Lower leg skin (tissue), 4 donors: ENCODE measurements around the gene ARHGAP9. TPM values are rescaled to one million over a fixed set of nuclear protein-coding genes. Genes with fewer than 3 reads are reported as not detected.
"Not testable (repeated sequence)": the region's sequence is repeated elsewhere in the genome, so short reads cannot be mapped to it uniquely, and the experiment has no call there.

Experiments
- DNase-seq, 2 donors: peaks; one replicate each; pipeline ENCODE4 v3.0.0-alpha.2; 2019; ENCODE audit warnings: low spot score in 2 of 2
- H3K4me3 ChIP-seq: fragments of 200-600 bp; sonication (generic); 2 replicates; pipeline ENCODE4 v1.5.1; 2017; ENCODE audit warnings: mild to moderate bottlenecking, low read depth; ENCODE audit not compliant: poor library complexity, severe bottlenecking
- POLR2A ChIP-seq, 2 donors: fragments of 450-650 bp; IDR thresholded peaks; one replicate each; pipeline ENCODE4 v1.6.1; 2016 to 2017; ENCODE audit warnings: antibody characterized with exemption in 2 of 2, mild to moderate bottlenecking in 1 of 2, moderate library complexity in 1 of 2
- WGBS, 2 donors: methylation state at CpG; one replicate each; pipeline ENCODE4 v1.1.5; 2018; 5-methylcytosine and 5-hydroxymethylcytosine counted together
- intact Hi-C: fragments of 100-400 bp; cut with DNase I; formaldehyde crosslinking; loops from one replicate; pipeline ENCODE4 v1.15.0; 2023; ENCODE audit warnings: low total_unique reads
- total RNA-seq, 4 donors: library from RNA; depleted of rRNA; stranded (reverse); fragments of >200 nt; gene quantifications; one replicate each; pipeline ENCODE4 v1.1.0, GENCODE V29; 2016
- TF ChIP-seq, protein P1 (sequence below), 3 donors: fragments of 450-650 bp; IDR thresholded peaks; one replicate each; pipeline ENCODE4 v1.5.1; 2016; ENCODE audit warnings: antibody characterized with exemption in 3 of 3, mild to moderate bottlenecking in 3 of 3, moderate library complexity in 2 of 3

The ARHGAP9 gene
- total RNA-seq, 4 donors from 2014 or later = 2.3 to 6.6 (median 3.1) TPM

DNA sequence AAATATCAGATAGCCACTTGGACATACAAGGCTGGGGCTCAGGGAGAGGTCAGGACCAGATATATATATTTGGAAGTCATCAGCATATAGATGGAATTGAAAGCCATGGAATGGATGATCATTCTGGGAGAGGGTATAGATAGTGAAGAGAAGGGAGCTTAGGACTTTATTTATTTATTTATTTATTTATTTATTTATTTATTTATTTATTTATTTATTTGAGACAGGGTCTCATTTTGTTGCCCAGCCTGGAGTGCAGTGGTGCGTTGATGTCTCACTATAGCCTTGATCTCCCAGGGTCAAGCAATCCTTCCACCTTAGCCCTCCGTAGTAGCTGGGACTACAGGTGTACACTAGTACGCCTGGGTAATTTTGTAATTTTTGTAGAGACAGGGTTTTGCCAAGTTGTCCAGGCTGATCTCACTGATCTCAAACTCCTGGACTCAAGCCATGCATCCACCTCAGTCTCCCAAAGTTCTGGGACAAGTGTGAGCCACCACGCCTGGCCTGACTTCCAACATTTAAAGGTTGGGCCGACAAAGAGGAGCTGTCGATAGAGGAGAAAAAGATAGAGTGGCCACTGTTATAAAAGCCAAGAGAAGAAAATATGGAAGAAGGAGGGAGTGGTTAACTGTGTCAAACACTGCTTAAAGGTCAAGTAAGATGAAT is 33.2 kb downstream of the ARHGAP9 start:
- WGBS, 2 donors = 94 to 95% methylated on average over 6 of the region's 6 CpGs
- no peak for DNase-seq
- intact Hi-C loops = no loop called here
- H3K4me3 ChIP-seq = no peak overlapping the region
- TF ChIP-seq, protein P1, sequence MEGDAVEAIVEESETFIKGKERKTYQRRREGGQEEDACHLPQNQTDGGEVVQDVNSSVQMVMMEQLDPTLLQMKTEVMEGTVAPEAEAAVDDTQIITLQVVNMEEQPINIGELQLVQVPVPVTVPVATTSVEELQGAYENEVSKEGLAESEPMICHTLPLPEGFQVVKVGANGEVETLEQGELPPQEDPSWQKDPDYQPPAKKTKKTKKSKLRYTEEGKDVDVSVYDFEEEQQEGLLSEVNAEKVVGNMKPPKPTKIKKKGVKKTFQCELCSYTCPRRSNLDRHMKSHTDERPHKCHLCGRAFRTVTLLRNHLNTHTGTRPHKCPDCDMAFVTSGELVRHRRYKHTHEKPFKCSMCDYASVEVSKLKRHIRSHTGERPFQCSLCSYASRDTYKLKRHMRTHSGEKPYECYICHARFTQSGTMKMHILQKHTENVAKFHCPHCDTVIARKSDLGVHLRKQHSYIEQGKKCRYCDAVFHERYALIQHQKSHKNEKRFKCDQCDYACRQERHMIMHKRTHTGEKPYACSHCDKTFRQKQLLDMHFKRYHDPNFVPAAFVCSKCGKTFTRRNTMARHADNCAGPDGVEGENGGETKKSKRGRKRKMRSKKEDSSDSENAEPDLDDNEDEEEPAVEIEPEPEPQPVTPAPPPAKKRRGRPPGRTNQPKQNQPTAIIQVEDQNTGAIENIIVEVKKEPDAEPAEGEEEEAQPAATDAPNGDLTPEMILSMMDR (IDR thresholded peaks at IDR 0.05) = no peak
- TF ChIP-seq POLR2A (IDR thresholded peaks at IDR 0.05) = no peak

DNA sequence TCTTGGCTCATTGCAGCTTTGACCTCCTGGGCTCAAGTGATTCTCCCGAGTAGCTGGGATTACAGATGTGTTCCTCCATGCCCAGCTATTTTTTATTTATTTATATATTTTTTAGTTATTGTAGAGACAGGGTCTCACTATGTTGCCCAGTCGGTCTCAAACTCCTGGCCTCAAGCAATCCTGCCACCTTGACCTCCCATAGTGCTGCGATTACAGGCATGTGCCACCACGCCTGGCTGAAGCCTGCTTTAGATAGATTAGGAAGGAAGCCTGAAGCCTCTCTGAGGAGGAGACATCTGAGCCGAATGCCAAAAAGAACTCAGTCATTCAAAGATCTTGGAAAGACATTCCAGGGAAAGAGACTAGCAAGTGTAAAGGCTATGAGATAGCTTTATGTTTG is 34.9 kb downstream of the ARHGAP9 start:
- TF ChIP-seq, protein P1 (IDR thresholded peaks at IDR 0.05) = no peak
- no peak for TF ChIP-seq POLR2A (IDR thresholded peaks at IDR 0.05)
- WGBS, 2 donors = 60 to 65% methylated on average over 5 of the region's 5 CpGs
- intact Hi-C loops = no loop called here
- DNase-seq = no peak
- no peak overlapping the region for H3K4me3 ChIP-seq

DNA sequence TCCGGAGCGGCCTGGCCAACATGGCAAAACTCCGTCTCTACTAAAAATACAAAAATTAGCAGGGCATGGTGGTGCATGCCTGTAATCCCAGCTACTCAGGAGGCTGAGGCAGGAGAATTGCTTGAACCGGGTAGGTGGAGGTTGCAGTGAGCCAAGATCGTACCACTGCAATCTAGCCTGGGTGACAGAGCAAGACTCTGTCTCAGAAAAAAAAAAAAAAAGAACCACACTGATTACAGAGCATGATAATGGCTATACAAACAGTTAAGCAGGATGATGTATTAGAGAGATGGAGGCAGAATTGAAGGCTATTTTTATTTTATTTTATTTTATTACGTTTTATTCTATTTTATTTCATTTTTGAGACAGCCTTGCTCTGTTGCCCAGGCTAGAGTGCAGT is 35.3 kb downstream of the ARHGAP9 start:
- intact Hi-C loops, H3K4me3 ChIP-seq, DNase-seq: not testable (repeated sequence)
- 80 to 81% methylated on average over 6 of the region's 6 CpGs for WGBS, 2 donors

DNA sequence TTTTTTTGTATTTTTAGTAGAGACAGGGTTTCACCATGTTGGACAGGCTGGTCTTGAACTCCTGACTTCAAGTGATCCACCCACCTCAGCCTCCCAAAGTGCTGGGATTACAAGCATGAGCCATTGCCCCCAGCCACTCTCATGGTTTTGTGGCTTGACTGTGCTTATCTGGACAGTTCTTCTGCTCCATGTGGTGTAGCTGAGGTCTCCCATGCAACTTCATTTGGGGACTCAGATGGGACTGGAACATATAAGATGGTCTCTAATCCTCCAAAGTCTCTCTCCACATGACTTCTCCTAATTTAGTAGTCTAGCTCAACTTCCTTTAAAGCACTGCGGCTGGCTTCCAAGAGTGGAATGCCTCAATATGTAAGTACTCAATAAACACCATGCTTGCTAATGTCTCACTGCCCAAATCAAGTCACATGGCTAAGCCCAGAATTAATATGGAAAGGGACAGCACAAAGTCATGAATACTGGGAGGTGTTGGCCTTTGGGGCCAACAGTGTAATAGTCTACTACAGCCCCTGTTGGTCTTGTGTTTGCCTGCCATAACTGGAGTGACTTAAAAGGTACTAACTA is 37.7 kb downstream of the ARHGAP9 start:
- TF ChIP-seq POLR2A (IDR thresholded peaks at IDR 0.05) = no peak
- TF ChIP-seq, protein P1 (IDR thresholded peaks at IDR 0.05) = no peak
- intact Hi-C loops = no loop called here
- 43 to 91% methylated on average over 1 of the region's 1 CpG for WGBS, 2 donors
- no peak for DNase-seq
- H3K4me3 ChIP-seq = no peak overlapping the region

DNA sequence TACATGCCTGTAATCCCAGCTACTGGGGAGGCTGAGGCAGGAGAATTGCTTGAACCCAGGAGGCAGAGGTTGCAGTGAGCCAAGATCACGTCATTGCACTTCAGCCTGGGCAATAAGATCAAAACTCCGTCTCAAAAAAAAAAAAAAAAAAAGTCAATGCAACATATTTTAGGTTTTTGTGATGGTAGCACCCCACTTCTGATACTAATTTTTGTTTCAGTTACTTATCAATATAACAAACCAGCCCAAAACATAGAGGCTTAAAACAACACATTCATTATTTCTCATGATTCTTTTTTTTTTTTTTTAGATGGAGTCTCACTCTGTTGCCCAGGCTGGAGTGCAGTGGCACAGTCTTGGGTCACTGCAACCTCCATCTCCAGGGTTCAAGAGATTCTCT is 38.3 kb downstream of the ARHGAP9 start:
- DNase-seq, intact Hi-C loops, H3K4me3 ChIP-seq: not testable (repeated sequence)
- 88 to 89% methylated on average over 2 of the region's 2 CpGs for WGBS, 2 donors

DNA sequence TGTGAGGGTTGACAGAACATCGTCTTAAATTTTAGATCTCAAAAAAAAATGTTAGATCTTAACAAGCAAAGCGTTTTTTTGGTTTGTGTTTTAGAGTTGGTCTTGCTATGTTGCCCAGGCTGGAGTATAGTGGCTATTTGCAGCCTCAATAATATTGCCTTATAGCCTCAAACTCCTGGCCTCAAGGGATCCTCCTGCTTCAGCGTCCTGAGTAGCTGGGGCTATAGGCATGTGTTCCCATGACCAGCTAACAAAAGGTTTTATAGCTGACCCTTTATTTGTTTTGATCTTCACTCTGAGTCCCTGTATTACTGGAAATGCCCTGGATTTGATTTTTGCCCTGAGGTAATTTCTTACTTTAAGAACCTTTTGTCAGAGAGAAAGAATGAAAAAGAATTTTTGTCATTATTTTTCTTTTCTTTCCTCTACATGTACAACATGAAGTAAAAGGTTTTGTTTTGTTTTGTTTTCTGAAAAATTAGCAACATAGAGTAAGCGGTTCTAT is 39.9 kb downstream of the ARHGAP9 start:
- WGBS, 2 donors = 73 to 75% methylated on average over 4 of the region's 4 CpGs
- TF ChIP-seq, protein P1 (IDR thresholded peaks at IDR 0.05) = no peak
- TF ChIP-seq POLR2A (IDR thresholded peaks at IDR 0.05) = no peak
- DNase-seq = no peak
- no peak overlapping the region for H3K4me3 ChIP-seq
- intact Hi-C loops = no loop called here

DNA sequence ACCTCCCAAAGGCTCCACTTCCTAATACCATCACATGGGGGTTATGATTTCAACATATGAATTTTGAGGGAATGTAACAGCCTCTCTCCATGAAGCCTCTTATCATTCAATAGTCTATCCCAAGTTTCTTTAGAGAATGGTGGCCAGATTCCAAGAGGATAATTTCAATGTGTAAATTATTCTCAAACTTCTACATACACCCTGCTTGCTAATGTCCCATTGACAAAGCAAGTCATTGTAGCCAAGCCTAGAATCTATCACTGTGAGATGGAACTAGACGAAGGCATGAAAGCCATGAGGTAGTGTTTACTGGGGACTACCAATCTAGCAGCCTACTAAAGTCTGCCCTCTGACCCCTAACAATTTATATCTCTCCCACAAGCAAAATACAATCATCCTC is 41.3 kb downstream of the ARHGAP9 start:
- intact Hi-C loops = no loop called here
- 77 to 88% methylated on average over 1 of the region's 1 CpG for whole genome bisulfite sequencing, 2 donors
- no peak overlapping the region for H3K4me3 ChIP-seq
- no peak for DNase-seq
- no peak for TF ChIP-seq POLR2A (IDR thresholded peaks at IDR 0.05)
- TF ChIP-seq, protein P1 (IDR thresholded peaks at IDR 0.05) = no peak
